GM18526 (cell line): ENCODE results near the gene MICALL2.

Experiments
- POLR2A ChIP-seq: IDR thresholded peaks from 3 replicates; pipeline ENCODE4 v1.6.1; 2011; ENCODE audit not compliant: insufficient read length; ENCODE audit errors: extremely low read depth

Gene MICALL2

GRCh38 chr7:1410992-1411391, 48.3 kb downstream of the MICALL2 start:
- no peak for TF ChIP-seq POLR2A

- no peak for TF ChIP-seq POLR2A
Observed at GRCh38 chr7:1409555-1409954, 49.7 kb downstream of the MICALL2 start.

- TF ChIP-seq POLR2A = no peak
Observed at GRCh38 chr7:1408466-1408865, 50.8 kb downstream of the MICALL2 start.

GRCh38 chr7:1407892-1408291, 51.4 kb downstream of the MICALL2 start:
- TF ChIP-seq POLR2A = no peak

GRCh38 chr7:1404898-1405548, 54.2 kb downstream of the MICALL2 start:
- no peak for TF ChIP-seq POLR2A

GRCh38 chr7:1404460-1404809, 54.8 kb downstream of the MICALL2 start:
- TF ChIP-seq POLR2A = no peak

- TF ChIP-seq POLR2A = no peak
Observed at GRCh38 chr7:1403638-1404459, 55.4 kb downstream of the MICALL2 start.

- TF ChIP-seq POLR2A = no peak
Observed at GRCh38 chr7:1402791-1403637, 56.3 kb downstream of the MICALL2 start.

GRCh38 chr7:1402110-1402790, 57.0 kb downstream of the MICALL2 start:
- TF ChIP-seq POLR2A = no peak

GRCh38 chr7:1401011-1401410, 58.3 kb downstream of the MICALL2 start:
- no peak for TF ChIP-seq POLR2A

- TF ChIP-seq POLR2A = no peak
Observed at GRCh38 chr7:1400371-1400770, 58.9 kb downstream of the MICALL2 start.

GRCh38 chr7:1397491-1398327, 61.6 kb downstream of the MICALL2 start:
- no peak for TF ChIP-seq POLR2A

GRCh38 chr7:1396195-1396594, 63.1 kb downstream of the MICALL2 start:
- TF ChIP-seq POLR2A = no peak
